Liver (tissue), 3 donors: Measurements from ENCODE around the gene DPY19L1.

Experiments
- CTCF ChIP-seq: fragments of 150-350 bp; IDR thresholded peaks from 2 replicates; pipeline ENCODE4 v1.5.1; 2017; ENCODE audit warnings: improper control_type of control experiment, low read depth, low read length; ENCODE audit not compliant: missing input control
- EGR1 ChIP-seq, 2 donors: IDR thresholded peaks; 2 replicates each; pipeline ENCODE4 v1.6.1; 2016 to 2018; ENCODE audit warnings: antibody characterized with exemption in 2 of 2, low read depth in 2 of 2
- HNF4G ChIP-seq: IDR thresholded peaks from 2 replicates; pipeline ENCODE4 v1.6.1; 2016; ENCODE audit warnings: antibody characterized with exemption
- JUND ChIP-seq, 2 donors: IDR thresholded peaks; 2 replicates each; pipeline ENCODE4 v1.6.1; 2016; ENCODE audit warnings: antibody characterized with exemption in 2 of 2
- MAX ChIP-seq: IDR thresholded peaks from 2 replicates; pipeline ENCODE4 v1.6.1; 2016; ENCODE audit warnings: antibody characterized with exemption
- RAD21 ChIP-seq, 2 donors: IDR thresholded peaks; 2 replicates each; pipeline ENCODE4 v1.6.1; 2016; ENCODE audit warnings: antibody characterized with exemption in 2 of 2, mild to moderate bottlenecking in 2 of 2
- TAF1 ChIP-seq: conservative IDR thresholded peaks from 2 replicates; pipeline ENCODE4 v1.6.1; 2016; ENCODE audit warnings: antibody characterized with exemption, mild to moderate bottlenecking
- YY1 ChIP-seq: IDR thresholded peaks from 2 replicates; pipeline ENCODE4 v1.6.1; 2016; ENCODE audit warnings: antibody characterized with exemption, mild to moderate bottlenecking
- ZBTB33 ChIP-seq: IDR thresholded peaks from 2 replicates; pipeline ENCODE4 v1.6.1; 2016; ENCODE audit warnings: antibody characterized with exemption
- donor health status: healthy.
- donor health status: healthy.

GRCh38 chr7:35040906-35041305 is 3.6 kb upstream of the DPY19L1 start:
- TF ChIP-seq TAF1: no peak
- TF ChIP-seq HNF4G: no peak
- no peak for TF ChIP-seq MAX
- TF ChIP-seq CTCF: no peak
- no peak for TF ChIP-seq RAD21 (IDR thresholded peaks at IDR 0.05)
- TF ChIP-seq ZBTB33: no peak
- TF ChIP-seq EGR1 (IDR thresholded peaks at IDR 0.05; ENCODE audit: low read depth in 2 of 2): no peak
- TF ChIP-seq YY1: no peak
- no peak for TF ChIP-seq JUND (IDR thresholded peaks at IDR 0.05)
